HEK293 (cell line): ENCODE data around the gene LILRB5.

Source experiments
- CTCF ChIA-PET: fragments of 350-600 bp; formaldehyde crosslinking; extraction: SDS; loops from one replicate; lab custom pipeline; 2021; ENCODE audit warnings: antibody characterized with exemption; lab: Yijun Ruan, JAX
- POLR2A ChIA-PET: fragments of 300-600 bp; formaldehyde crosslinking; extraction: SDS; loops from one replicate; lab custom pipeline; 2020; ENCODE audit warnings: antibody characterized with exemption, inconsistent platforms; lab: Yijun Ruan, JAX
- H3K27ac ChIP-seq: fragments of 200-500 bp; sonication (Bioruptor generic); 2 replicates; pipeline ENCODE4 v1.5.1; 2014; ENCODE audit warnings: low read depth, low read length, control low read depth, inconsistent platforms; ENCODE audit errors: extremely low read depth
- H3K36me3 ChIP-seq, 2 experiments: fragments of 200-500 bp in 1 of 2; sonication (Bioruptor generic) in 1 of 2; 1 replicate in 1 of 2; 2 replicates in 1 of 2; pipeline ENCODE4 v1.5.1; 2014 to 2017; ENCODE audit warnings: inconsistent platforms in 2 of 2, low read length in 2 of 2; ENCODE audit not compliant: control insufficient read depth in 2 of 2, insufficient read depth in 1 of 2
- H3K4me1 ChIP-seq: fragments of 200-500 bp; sonication (Bioruptor generic); 2 replicates; pipeline ENCODE4 v1.5.1; 2014; ENCODE audit warnings: mild to moderate bottlenecking, low read length, inconsistent platforms; ENCODE audit not compliant: control insufficient read depth, insufficient read depth
- H3K4me3 ChIP-seq: 2 replicates; pipeline ENCODE4 v1.5.1; 2011; ENCODE audit warnings: low read depth, mild to moderate bottlenecking, control low read depth, low read length, moderate library complexity
- H3K9me3 ChIP-seq: fragments of 200-500 bp; sonication (Bioruptor generic); 2 replicates; pipeline ENCODE4 v1.5.1; 2014; ENCODE audit warnings: low read depth, low read length, inconsistent platforms; ENCODE audit not compliant: control insufficient read depth, insufficient read depth
- GLIS1 ChIP-seq: fragments of 450-650 bp; formaldehyde crosslinking; IDR thresholded peaks from 2 replicates; pipeline ENCODE4 v1.5.1; 2016; ENCODE audit warnings: missing biosample characterization, missing genetic modification characterization
- KLF1 ChIP-seq: fragments of 450-650 bp; formaldehyde crosslinking; IDR thresholded peaks from 2 replicates; pipeline ENCODE4 v1.5.1; 2016; ENCODE audit warnings: missing biosample characterization, missing genetic modification characterization
- KLF9 ChIP-seq: fragments of 450-650 bp; formaldehyde crosslinking; IDR thresholded peaks from 2 replicates; pipeline ENCODE4 v1.5.1; 2016; ENCODE audit warnings: missing biosample characterization, missing genetic modification characterization, low read depth
- SCRT1 ChIP-seq: fragments of 450-650 bp; formaldehyde crosslinking; IDR thresholded peaks from 2 replicates; pipeline ENCODE4 v1.5.1; 2016; ENCODE audit warnings: missing biosample characterization, missing genetic modification characterization, borderline replicate concordance
- ZBTB26 ChIP-seq: fragments of 450-650 bp; formaldehyde crosslinking; optimal IDR thresholded peaks from 2 replicates; pipeline ENCODE3; 2016; ENCODE audit warnings: missing biosample characterization, mild to moderate bottlenecking, missing genetic modification characterization
- ZBTB49 ChIP-seq: fragments of 450-650 bp; formaldehyde crosslinking; IDR thresholded peaks from 2 replicates; pipeline ENCODE4 v1.5.1; 2016; ENCODE audit warnings: missing biosample characterization, missing genetic modification characterization, low read depth
- ZNF416 ChIP-seq: fragments of 450-650 bp; formaldehyde crosslinking; IDR thresholded peaks from 2 replicates; pipeline ENCODE4 v1.5.1; 2016; ENCODE audit warnings: missing biosample characterization, missing genetic modification characterization
- ZNF670 ChIP-seq: fragments of 450-650 bp; formaldehyde crosslinking; IDR thresholded peaks from 2 replicates; pipeline ENCODE4 v1.5.1; 2016; ENCODE audit warnings: missing biosample characterization, missing genetic modification characterization, low read depth
- ZNF768 ChIP-seq: fragments of 450-650 bp; formaldehyde crosslinking; IDR thresholded peaks from 2 replicates; pipeline ENCODE4 v1.5.1; 2018; ENCODE audit warnings: missing biosample characterization, mild to moderate bottlenecking, missing genetic modification characterization
- ZNF830 ChIP-seq: fragments of 450-650 bp; IDR thresholded peaks from 2 replicates; pipeline ENCODE4 v1.5.0; 2018; ENCODE audit warnings: missing biosample characterization, missing genetic modification characterization, low read depth, mild to moderate bottlenecking, moderate library complexity
- TF ChIP-seq, protein P1 (sequence below): fragments of 450-650 bp; formaldehyde crosslinking; IDR thresholded peaks from 2 replicates; pipeline ENCODE4 v1.5.1; 2017; ENCODE audit warnings: missing biosample characterization, mild to moderate bottlenecking, missing genetic modification characterization, moderate library complexity

The LILRB5 gene

DNA sequence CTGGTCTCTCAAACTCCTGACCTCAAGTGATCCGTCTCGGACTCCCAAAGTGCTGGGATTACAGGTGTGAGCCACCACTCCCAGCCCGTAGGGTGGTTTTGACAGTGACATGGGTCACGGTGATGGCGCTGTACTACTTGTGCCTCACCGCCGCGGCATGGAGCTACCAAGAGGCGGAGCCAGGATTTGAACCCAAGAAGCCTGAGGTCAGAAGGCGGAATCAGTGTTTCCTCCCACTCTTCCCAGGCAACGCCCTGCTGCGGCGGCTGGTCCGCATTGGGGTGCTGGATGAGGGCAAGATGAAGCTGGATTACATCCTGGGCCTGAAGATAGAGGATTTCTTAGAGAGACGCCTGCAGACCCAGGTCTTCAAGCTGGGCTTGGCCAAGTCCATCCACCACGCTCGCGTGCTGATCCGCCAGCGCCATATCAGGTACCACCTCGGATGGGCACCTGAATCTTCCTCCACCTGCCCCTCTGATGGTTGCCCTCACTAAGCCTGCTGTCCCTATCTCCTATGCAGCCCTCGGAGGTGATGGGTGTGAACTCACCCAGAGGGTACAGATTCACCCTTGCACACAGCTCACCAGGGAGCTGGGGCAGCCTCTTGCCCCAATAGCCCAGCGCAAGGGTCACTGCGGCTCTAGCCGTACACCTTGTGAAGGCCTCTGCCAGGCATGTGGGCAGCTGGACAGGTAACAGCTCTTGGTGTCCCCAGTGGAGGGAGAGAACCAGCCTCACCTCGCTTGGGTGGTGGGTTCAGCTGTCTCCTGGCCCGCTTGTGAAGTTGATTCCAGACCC is 50.8 kb downstream of the LILRB5 start:
- Histone ChIP-seq H3K4me1 (peaks cover 36% of the 10 kb centered on the region), H3K27ac (no peak overlapping the region), H3K4me3 (no peak overlapping the region), H3K9me3 (no peaks in the 10 kb centered on the region), H3K36me3 (peaks cover 54 to 79% of the 10 kb centered on the region in 2 experiments)
- CTCF ChIA-PET: interaction anchor here (0.5 to 1.7 kb wide), 4 partner anchors 15 to 61 kb away, joined by 4 to 7 read pairs (median 5); partner anchors contain the start of gene TSEN34
- no peak for TF ChIP-seq ZNF768 (tag by site-specific recombination)
- TF ChIP-seq KLF1 (tag by site-specific recombination): 0 out of 2 replicates have a peak, but pooled peaks have one; percentile 22
- TF ChIP-seq ZNF416 (tag by site-specific recombination): no peak
- TF ChIP-seq ZNF830 (tag by site-specific recombination): no peak
- POLR2A ChIA-PET: interaction anchor here (1.3 to 9.1 kb wide), 2 partner anchors 11 to 16 kb away, joined by 3 to 152 read pairs; partner anchors contain the start of genes MBOAT7 and TSEN34

DNA sequence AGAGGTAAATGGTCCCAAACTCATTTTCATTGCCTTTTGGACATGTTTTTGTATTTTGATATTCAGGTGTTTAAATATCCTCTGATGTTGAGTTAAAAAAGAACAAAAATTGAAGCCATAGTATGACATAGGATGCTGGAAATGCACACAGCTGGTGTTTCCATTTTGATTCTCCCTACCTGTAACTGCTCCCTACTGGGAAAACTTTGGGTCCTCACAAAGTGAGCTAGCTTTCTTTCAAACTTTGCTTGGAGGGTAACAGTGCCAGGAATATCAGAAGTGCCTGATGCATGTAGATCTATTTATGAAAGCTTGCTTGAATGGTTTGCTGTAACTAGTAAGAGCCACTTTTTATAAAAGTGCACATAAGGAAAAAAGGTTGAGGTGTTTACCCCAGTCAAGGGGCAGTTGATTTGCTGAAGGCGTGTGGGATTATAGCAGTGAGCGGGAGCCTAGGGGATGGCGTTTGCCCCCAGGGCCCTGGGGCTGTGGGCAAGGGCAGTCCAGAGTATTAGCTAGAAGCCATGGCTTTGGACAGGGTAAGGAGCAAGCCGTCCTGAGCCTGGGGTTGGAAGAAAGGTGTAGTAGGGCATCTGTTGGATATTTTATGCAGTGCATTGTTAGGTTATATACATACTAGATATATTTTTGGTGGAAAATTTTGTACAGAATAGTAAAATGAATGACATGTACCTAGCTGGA is 52.2 kb downstream of the LILRB5 start:
- CTCF ChIA-PET: interaction anchor here (1.3 to 1.7 kb wide), 3 partner anchors 13 to 63 kb away, joined by 4 to 7 read pairs (median 6); partner anchors contain the start of gene TSEN34
- H3K36me3 ChIP-seq: peaks cover 54 to 80% of the 10 kb centered on the region in 2 experiments

GRCh38 chr19:54203151-54203611 is 53.9 kb downstream of the LILRB5 start:
- POLR2A ChIA-PET: interaction anchor here (0.5 to 6.8 kb wide), 4 partner anchors 9 to 66 kb away, joined by 3 to 241 read pairs (median 5); partner anchors contain the start of genes MBOAT7 and TSEN34
- H3K4me1 ChIP-seq: peaks cover 10% of the 10 kb centered on the region
- H3K9me3 ChIP-seq: no peaks in the 10 kb centered on the region
- no peak overlapping the region for H3K4me3 ChIP-seq
- TF ChIP-seq KLF9 (tag by site-specific recombination) (no peak), ZNF670 (no peak), ZBTB49 (tag by site-specific recombination) (no peak), SCRT1 (tag by site-specific recombination) (no peak), ZBTB26 (tag by site-specific recombination) (no peak)
- CTCF ChIA-PET: interaction anchor here (0.7 kb wide), 3 partner anchors 30 to 189 kb away, joined by 3 to 6 read pairs (median 3); partner anchors contain the start of gene TMC4
- no peak overlapping the region for H3K27ac ChIP-seq
- H3K36me3 ChIP-seq: peaks cover 54 to 72% of the 10 kb centered on the region in 2 experiments

More for the DNA sequence above, 52.2 kb downstream of the LILRB5 start:
- TF ChIP-seq, protein P1, sequence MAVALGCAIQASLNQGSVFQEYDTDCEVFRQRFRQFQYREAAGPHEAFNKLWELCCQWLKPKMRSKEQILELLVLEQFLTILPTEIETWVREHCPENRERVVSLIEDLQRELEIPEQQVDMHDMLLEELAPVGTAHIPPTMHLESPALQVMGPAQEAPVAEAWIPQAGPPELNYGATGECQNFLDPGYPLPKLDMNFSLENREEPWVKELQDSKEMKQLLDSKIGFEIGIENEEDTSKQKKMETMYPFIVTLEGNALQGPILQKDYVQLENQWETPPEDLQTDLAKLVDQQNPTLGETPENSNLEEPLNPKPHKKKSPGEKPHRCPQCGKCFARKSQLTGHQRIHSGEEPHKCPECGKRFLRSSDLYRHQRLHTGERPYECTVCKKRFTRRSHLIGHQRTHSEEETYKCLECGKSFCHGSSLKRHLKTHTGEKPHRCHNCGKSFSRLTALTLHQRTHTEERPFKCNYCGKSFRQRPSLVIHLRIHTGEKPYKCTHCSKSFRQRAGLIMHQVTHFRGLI: no peak
- no peak for TF ChIP-seq GLIS1 (tag by site-specific recombination)
- Histone ChIP-seq H3K4me1 (peaks cover 25% of the 10 kb centered on the region), H3K27ac (no peak overlapping the region), H3K4me3 (no peak overlapping the region), H3K9me3 (no peaks in the 10 kb centered on the region)
- POLR2A ChIA-PET: interaction anchor here (1.2 to 9.1 kb wide), 2 partner anchors 15 to 18 kb away, joined by 4 to 152 read pairs; partner anchors contain the start of genes MBOAT7 and TSEN34
